NB4 (cell line): ENCODE measurements around the gene VPS13C.

Experiments used
- CTCF ChIP-seq: IDR thresholded peaks from one replicate; pipeline ENCODE4 v1.5.1; 2012; ENCODE audit warnings: low read depth, low read length
- MAX ChIP-seq: IDR thresholded peaks from 2 replicates; pipeline ENCODE4 v1.6.1; 2011; ENCODE audit warnings: low read depth, low read length
- POLR2A ChIP-seq: IDR thresholded peaks from 2 replicates; pipeline ENCODE4 v1.6.1; 2011; ENCODE audit warnings: mild to moderate bottlenecking; ENCODE audit not compliant: insufficient read length; ENCODE audit errors: extremely low read depth

GRCh38 chr15:61989667-61990066, 70.6 kb downstream of the VPS13C start:
- TF ChIP-seq CTCF (no peak), MAX (no peak), POLR2A (no peak)
